ENCODE data around the gene MYCN. TPM values are rescaled to one million over a fixed set of nuclear protein-coding genes. Genes with fewer than 3 reads are reported as not detected.
"Not testable (repeated sequence)": the region's sequence is repeated elsewhere in the genome, so short reads cannot be mapped to it uniquely, and the experiment has no call there.

Gene MYCN
- total RNA-seq, 4 donors from 2014 or later, result 0.57 to 3.8 (median 1.6) TPM

DNA sequence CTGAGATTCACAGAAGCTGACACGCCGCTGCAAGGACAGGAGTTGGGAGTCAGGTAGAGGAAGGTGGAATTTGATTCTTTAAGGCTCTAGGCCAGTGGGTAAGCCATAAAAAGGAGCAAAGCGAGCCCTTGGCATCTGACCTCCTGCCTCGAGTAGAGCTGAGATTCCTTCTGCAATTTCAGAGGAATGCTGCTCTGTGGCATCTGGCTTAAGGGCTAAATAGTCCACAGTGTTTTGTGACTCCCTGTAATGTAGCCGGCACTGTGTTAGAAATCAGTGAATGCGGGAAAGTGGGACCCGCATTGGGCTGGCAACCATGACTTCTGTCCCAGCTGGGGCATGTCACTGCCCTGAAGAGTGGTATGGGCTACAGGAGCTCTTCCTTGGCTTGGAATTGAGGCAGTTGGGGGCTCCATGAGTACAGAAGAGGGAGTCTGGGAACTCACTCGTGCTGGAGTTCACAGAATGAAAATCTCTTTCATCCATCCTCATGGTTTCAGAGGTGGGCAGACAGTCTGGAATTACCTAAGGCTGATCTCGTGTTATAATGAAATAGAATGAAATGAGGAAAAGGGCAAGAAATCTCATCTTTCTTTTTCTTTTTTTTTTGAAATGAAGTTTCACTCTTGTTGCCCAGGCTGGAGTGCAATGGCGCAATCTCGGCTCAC lies 12.7 kb upstream of the MYCN start:
- Histone ChIP-seq H3K9me3 (no peaks in the 10 kb centered on the region), H3K4me1 (no peaks in the 10 kb centered on the region), H3K27ac (no peak overlapping the region), H3K4me3 (no peak overlapping the region), H3K27me3 (peaks cover 14% of the 10 kb centered on the region), H3K36me3 (no peaks in the 10 kb centered on the region)
- DNase-seq (ENCODE audit: low spot score in 2 of 2), result no peak
- WGBS, result 86% methylated on average over 11 of the region's 11 CpGs
- TF ChIP-seq POLR2A (IDR thresholded peaks at IDR 0.05), result no peak
- TF ChIP-seq POLR2AphosphoS5 (IDR thresholded peaks at IDR 0.05), result no peak
- no peak for TF ChIP-seq EP300 (IDR thresholded peaks at IDR 0.05)
- TF ChIP-seq, protein P1, sequence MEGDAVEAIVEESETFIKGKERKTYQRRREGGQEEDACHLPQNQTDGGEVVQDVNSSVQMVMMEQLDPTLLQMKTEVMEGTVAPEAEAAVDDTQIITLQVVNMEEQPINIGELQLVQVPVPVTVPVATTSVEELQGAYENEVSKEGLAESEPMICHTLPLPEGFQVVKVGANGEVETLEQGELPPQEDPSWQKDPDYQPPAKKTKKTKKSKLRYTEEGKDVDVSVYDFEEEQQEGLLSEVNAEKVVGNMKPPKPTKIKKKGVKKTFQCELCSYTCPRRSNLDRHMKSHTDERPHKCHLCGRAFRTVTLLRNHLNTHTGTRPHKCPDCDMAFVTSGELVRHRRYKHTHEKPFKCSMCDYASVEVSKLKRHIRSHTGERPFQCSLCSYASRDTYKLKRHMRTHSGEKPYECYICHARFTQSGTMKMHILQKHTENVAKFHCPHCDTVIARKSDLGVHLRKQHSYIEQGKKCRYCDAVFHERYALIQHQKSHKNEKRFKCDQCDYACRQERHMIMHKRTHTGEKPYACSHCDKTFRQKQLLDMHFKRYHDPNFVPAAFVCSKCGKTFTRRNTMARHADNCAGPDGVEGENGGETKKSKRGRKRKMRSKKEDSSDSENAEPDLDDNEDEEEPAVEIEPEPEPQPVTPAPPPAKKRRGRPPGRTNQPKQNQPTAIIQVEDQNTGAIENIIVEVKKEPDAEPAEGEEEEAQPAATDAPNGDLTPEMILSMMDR (IDR thresholded peaks at IDR 0.05), result no peak

GRCh38 chr2:15929008-15929407 lies 11.3 kb upstream of the MYCN start:
- 92% methylated on average over 3 of the region's 3 CpGs for WGBS
- H3K4me3 ChIP-seq; H3K27ac ChIP-seq; H3K4me1 ChIP-seq; DNase-seq (ENCODE audit: low spot score in 2 of 2); H3K9me3 ChIP-seq; H3K27me3 ChIP-seq; H3K36me3 ChIP-seq: not testable (repeated sequence)

DNA sequence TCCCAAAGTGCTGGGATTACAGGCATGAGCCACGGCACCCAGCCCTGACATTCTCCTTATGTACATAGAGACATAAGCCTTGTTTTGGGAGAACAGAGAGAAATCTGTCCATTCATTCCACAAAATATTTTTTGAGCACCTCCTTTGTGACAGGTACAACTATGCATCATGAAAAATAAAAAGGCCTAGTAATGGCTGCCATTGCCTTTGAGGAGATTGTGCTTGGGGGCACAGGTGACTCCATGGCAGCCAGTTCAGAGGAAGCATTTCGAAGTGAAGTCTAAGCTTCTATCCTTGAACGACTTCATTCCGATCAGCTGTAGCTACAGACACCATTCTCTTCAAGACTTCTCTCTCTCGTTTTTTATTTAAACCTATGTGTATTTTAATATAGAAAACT lies 10.5 kb upstream of the MYCN start:
- no peaks in the 10 kb centered on the region for H3K9me3 ChIP-seq
- H3K36me3 ChIP-seq, result no peaks in the 10 kb centered on the region
- H3K4me1 ChIP-seq, result no peaks in the 10 kb centered on the region
- no peak overlapping the region for H3K27ac ChIP-seq
- DNase-seq (ENCODE audit: low spot score in 2 of 2), result no peak
- 87% methylated on average over 5 of the region's 5 CpGs for WGBS
- peaks cover 10% of the 10 kb centered on the region for H3K27me3 ChIP-seq
- TF ChIP-seq POLR2AphosphoS5 (IDR thresholded peaks at IDR 0.05) (no peak), POLR2A (IDR thresholded peaks at IDR 0.05) (no peak), EP300 (IDR thresholded peaks at IDR 0.05) (no peak)
- TF ChIP-seq, protein P1 (IDR thresholded peaks at IDR 0.05), result no peak
- no peak overlapping the region for H3K4me3 ChIP-seq

DNA sequence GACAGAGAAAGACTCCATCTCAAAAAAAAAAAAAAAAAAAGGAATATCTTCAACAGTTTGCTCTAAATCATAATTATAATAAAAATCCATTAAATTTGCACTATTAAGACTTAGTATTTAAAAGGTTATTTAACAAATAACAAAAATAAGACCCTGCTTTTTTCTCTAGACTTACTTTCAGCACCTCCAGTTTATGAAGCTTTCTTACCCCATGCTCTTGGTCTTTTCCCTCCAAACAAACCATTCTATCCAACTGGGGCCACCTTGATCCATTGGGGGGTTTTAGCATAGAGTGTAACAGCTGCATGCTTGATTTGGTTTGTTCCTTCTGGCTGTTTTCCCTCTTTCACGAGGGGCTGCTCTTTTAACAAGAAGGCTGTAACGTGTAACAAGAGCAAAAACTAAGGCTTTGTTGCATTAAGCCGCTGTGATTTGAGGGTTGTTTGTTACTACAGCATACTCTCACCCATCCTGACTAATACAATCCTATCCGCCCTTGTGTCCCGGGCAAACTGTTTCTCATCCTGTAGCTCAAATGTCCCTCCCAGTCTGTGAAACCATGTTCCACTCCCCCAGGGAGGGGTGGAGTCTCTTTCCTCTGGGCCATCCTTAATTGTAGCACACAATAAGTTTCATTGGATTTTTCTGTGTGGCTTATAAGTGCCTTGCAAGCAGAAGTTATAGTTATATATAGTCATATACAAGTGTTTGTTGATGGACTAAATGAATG lies 9.6 kb upstream of the MYCN start:
- Histone ChIP-seq H3K27me3 (peaks cover 10% of the 10 kb centered on the region), H3K36me3 (no peaks in the 10 kb centered on the region), H3K9me3 (no peaks in the 10 kb centered on the region), H3K27ac (no peak overlapping the region), H3K4me1 (no peaks in the 10 kb centered on the region), H3K4me3 (no peak overlapping the region)
- DNase-seq (ENCODE audit: low spot score in 2 of 2), result no peak
- 92% methylated on average over 5 of the region's 5 CpGs for WGBS
- TF ChIP-seq POLR2AphosphoS5 (IDR thresholded peaks at IDR 0.05), result no peak
- no peak for TF ChIP-seq EP300 (IDR thresholded peaks at IDR 0.05)
- no peak for TF ChIP-seq POLR2A (IDR thresholded peaks at IDR 0.05)
- TF ChIP-seq, protein P1 (IDR thresholded peaks at IDR 0.05), result no peak

GRCh38 chr2:15931319-15931890 lies 8.9 kb upstream of the MYCN start:
- no peaks in the 10 kb centered on the region for H3K9me3 ChIP-seq
- no peaks in the 10 kb centered on the region for H3K4me1 ChIP-seq
- H3K36me3 ChIP-seq, result no peaks in the 10 kb centered on the region
- H3K27ac ChIP-seq, result no peak overlapping the region
- peaks cover 10% of the 10 kb centered on the region for H3K27me3 ChIP-seq
- no peak for TF ChIP-seq POLR2A (IDR thresholded peaks at IDR 0.05)
- no peak for TF ChIP-seq POLR2AphosphoS5 (IDR thresholded peaks at IDR 0.05)
- no peak for TF ChIP-seq EP300 (IDR thresholded peaks at IDR 0.05)
- TF ChIP-seq, protein P1 (IDR thresholded peaks at IDR 0.05), result no peak
- H3K4me3 ChIP-seq, result no peak overlapping the region
- 37% methylated on average over 2 of the region's 2 CpGs for WGBS
- no peak for DNase-seq (ENCODE audit: low spot score in 2 of 2)
